ENCODE measurements around the gene GHR.

Gene GHR

DNA sequence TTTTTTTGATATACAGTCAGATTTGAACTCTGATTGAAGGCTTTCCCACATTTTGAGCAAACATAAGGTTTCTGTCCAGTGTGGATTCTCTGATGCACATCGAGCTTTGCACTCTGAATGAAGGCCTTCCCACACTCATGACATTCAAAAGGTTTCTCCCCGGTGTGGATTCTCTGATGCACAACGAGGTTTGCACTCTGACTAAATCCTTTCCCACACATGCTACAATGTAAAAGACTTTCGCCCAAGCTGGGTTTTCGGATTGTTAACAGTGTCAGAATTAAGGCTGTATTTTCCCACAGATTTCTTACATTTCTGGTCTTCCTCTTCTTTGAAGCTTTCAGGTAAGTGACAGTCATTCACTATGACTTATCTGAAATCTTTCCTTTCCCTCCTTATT is 44.3 kb downstream of the GHR start:
- no peak for DNase-seq

DNA sequence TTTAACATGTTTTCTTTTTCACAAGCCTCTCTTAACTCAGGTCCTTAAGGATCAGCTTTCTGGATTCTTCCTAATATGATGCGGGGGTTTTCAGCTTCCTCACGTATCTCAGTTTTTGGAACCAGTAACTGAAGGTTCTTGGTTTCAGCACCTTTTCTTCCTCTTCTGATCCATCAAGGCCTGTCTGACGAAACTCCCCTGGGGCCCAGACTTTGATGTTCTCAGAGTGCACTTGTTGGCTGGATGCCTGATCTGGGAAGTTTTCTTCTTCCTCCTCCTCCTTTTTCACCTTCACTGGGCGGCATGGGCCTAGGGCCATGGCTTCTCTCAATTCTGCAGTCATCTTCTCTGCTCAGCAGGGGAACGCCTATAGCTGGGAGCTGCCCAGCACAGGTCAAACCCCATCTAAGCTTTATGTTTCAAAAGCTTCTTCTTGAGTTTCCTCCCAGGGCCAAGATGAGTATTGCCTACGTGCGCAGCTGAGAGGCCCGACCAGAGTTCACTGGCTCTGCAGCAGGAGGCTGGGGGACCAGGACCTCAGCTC is 44.8 kb downstream of the GHR start:
- no peak for DNase-seq

DNA sequence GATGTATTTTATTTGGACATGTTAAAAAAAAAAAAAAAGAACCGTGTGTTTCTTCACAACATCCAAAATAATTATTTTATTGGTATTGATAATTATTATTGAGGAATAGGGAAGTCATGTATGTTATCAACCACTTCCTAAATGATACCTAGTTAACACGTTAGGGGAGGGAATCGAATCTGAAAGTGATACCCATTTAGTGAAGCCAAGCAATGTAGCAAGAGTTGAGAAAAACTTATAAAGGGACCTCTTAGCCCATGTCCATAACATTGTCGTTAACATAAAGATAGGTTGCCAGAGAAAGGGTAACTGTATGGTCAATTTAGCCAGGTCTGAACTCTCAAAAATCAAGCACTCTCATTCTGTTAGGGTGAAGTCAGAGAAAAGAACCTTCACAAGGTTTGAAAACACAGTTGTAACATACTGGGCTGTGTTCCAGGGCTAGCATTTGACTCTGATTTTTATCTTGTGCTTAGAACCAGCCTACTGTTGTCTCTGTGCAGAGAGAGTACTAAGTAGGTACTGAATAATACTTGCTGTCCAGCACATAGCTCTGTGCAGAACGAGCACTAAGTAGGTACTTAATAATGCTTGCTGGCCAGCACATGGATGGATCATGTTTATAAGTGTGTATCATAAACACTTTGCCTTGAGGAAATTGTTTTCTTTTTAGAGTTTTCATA is 60.4 kb downstream of the GHR start:
- DNase-seq = no peak

DNA sequence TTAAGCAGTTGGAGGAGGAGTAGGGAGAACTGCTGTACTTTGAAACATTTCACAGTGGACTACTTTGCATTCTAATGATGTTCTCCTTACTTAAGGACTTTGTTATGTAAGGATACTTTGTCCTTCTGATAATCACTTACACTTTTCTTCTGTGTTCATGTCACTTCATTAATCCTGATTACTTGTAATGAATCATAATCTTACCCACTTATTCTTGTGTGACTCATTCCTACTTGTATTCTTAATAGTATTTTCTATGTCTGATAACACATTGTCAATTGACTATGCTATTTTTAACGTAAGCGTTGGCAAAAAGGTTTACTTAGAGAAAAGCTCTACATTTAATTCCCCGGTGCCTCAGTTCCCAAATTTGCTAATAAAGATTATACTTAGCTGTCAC is 63.8 kb downstream of the GHR start:
- no peak for DNase-seq

DNA sequence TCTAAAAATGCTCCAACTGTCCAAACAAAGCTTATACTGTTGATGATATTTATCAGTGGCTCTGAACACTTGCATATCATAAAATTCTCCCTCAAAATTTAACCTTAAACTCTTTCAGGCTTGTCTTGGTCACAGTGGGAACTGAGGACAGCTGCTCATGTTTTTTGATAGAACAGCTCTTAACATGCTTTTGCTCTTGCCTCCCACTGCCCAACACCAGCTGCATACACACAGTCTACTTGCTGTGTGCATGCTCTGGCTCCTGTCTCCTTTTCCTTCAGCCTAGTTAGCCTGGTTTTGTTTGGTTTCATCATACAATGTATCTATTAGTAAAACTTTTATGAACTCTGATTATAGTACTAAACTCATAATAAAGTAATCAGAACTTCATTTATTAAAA is 64.6 kb downstream of the GHR start:
- no peak for DNase-seq

DNA sequence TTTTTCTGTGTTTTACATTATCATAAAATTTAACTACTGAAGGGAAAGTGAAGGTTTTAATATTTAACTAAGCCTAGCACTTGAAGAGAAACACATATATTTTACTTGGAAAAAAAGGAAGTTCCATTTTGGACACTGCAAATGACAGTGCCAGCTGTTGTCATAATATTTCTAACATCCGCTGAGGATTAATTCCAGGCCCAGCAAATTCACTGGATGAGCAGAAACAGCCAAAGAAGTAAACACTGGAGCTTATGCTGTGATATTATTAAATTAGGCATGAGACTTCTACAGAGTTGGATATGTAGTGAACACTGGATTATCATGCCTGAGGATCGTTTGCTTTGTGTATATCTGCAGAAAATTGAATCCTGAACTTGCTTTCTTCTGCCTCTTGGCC is 67.6 kb downstream of the GHR start:
- no peak for DNase-seq

DNA sequence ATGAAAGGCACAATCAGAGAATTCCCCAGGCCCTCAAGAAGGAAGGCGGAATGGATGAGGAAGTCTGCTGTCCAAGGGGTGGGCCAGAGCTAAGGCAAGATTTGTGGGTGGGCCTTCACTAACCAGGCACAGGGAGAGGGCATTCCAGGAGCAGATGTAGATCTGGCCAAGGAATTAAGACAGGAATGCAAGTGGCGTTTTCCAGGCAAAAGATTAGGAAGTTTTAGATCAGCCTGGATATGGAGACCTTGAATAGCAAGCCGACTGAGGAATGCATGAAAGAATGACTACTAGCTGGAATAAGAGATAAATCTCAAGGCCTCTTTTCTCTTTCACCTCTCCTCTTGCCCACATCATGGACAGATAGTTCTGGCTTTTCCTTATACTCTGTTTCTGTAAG is 68.5 kb downstream of the GHR start:
- no peak for DNase-seq

DNA sequence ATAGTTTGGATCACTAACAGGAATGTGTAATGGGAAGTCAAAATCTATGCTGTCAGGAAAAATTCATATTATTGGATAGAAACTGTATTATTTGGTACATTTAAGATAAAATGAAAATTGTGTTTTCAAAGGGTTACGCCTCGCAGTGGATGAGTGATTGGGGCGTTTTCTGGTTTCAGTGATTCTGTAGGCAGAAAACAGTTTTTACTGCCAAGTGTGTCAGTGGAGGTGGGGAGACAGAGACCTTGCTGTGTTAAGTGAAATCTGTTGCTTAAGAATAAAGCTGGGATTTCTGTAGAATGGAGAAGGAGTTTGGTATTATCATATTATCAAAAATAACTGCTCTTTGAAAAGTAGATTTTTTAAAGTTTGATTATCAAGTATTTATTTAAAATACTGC is 69.7 kb downstream of the GHR start:
- DNase-seq = no peak

DNA sequence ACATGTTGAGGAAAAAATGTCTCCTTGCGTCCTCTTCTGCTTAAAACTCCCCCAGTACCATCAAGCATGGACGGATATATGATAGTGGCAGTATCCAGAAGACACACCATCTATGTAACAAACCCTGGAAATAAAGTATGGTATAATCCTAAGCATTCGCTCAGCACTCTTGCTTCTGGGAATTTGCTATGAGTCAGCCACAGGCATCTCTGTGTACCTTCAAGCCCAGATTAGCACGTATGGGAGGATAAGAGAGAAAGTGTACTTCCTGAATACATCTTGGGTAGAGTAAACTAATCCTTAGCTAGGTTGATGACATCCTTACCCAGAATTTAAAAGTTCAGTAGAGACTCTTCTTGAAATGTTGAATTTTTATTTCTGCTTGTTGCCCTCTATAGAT is 71.2 kb downstream of the GHR start:
- no peak for DNase-seq

DNA sequence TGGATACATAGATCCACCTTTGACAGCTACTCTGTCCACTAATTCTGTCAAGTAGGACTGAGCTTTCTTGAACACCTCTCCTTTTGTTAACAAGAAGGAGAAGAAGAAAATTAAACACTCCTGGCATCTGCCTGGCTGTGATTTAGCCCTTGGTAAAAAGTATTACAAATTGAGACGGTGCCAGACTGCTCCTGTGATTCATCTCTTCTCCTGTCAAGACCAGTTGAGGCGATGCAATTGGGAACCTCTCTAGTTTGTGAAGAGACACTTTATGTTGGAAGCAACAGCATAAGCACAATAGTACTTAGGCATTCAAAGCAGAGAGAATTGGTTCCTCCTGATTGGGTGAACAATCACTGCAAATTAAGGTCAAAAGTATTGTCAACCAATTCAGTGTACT is 72.7 kb downstream of the GHR start:
- no peak for DNase-seq

DNA sequence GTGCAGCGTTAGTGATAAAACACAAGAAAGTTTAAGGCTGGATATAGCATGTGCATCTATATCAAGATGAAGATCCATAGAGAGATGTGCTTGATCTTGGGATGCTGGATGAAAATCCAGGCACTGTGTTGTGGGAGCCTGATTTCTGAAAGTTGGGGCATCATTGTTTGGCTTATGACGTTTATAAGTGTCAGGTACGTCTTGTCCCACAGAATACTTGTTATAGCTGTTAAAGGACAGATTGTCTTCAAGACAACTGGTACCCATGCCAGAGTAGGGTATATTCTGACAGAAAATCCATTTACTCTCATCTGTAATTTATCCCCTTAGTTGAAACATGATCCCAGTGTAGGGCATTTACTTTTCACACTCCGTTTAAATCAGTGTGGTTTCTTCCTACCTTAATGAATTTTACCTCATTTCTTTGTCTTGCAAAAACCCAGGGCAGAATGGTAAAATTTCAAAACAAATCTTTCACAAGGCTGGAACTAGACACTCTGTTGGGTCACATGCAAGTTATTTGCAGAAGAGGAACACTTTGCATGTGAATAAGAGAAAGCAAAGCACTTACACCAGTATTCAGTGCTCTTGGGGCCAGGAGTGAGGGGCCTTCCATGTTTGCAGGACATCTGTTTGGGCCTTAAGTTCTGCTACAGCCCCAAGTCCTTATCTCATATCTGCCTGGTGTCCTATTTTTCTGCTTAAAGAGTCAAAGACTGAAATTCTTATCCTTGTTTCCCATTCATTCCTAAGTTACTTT is 73.3 kb downstream of the GHR start:
- DNase-seq = no peak

DNA sequence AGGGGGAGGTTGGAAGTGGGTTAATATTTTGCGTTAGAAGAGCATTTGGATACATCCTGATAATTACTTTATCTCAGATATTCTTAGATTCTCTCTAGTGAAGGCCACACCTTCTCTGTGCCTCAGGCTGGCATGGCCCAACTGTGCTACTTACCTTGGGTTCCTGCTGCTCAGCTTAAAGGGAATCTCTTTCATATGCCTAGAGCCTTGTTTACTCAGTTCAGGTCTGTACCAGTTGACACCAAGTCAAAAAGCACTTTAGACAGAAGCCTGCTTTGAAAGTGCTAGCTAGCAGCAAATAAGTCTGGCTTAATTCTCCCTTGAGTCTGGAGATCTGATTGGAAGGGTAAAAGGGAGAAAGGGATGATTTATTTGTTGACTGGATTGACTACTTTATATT is 74.8 kb downstream of the GHR start:
- no peak for DNase-seq

DNA sequence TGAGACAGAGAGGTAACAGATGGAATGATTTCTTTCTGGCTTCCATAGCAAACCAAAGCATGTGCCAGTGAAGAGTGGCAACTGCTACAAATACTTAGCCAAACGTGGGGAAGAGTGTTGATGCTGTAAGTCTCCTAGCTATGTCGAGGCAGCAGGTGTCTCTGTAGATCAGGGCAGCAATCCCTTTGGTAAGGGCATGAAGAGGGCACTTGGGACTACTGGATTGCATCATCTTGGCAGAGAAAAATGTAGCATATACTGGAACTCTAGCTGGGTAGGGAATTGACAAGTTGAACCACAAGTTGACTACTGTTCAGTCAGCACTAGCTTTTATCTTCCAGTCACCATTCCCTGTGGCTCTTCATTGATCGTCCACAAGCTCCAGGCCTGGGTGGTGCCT is 75.8 kb downstream of the GHR start:
- DNase-seq = no peak

DNA sequence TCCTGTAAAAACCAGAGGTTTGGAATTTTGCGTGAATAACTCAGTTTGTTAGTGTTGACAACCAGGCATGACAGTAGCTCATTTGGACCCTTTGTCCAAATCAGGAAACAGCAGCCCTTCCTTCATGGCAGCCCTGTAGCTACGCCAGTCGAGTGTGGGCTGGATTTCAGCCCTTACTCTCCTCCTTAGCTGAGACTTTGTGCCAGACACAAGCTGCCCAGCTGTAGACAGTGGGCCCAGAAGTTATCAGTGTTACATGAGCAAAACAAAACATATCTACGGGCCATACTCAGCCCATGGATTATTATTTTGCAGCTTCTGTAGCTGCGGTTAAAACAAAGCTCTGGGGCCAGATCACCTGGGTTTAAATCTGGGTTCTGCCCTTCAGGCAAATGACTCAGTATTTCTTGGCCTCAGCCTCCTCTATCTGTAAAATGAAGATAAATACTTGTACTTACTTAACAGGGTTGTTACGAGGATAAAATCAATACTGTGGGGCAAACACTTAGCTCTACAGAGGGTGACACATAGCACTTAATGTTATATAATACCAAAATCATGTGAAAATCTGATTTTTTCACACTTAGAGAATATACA is 76.9 kb downstream of the GHR start:
- no peak for DNase-seq

DNA sequence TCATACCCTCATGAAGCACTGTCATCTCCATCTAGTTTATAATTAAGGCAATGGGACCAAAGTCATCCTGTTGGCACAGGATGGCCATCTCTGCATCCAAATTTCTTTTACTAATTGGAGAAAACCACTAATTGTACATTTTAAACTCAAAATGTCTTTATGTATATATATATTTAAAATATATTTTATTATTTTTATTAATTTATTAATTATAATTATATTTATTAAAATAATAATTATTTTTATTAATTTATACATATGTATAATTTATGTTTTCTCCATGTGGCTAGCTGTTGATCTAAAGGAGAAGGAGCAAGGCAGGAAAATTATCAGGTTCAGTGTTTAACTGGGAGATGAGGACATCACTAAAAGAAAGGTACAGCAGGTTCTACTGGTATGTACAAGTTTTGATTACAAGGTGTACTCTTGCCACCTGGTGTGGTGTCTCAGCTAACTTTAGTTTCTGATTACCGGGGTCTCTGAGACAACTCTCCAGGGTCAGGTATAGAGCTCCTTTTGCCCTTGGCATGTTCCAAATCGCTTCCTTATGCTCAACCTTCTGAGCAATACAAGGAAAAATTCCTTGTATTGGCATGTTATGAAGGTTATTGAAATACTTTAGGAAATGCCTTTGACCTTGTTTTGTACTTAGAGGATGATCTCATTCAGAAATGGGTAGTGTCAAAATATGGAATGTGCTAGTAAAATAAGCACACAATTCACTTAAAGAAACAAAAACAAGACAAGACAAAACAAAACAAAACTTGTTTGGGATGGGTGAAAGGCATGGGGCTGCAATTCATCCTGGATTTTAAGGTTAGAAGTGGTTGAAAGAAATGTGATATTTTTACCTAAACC is 79.6 kb downstream of the GHR start:
- no peak for DNase-seq

DNA sequence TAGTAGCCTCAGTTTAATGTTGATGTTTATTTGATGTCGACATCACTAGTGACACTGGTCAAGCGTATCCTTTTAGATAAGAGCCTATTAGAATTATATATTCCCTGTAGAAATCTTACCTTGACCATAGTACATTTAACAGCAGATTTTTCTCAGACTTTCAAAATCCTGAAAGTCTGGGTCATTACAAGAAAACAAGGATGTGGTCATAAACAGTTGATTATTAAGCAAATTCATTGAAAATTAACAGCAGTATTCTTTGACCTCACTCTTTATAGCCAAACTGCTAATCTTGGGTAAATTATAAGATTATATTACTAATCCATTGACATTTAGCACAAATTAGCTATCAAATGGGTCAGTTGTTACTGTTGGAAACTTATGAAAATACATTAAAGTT is 83.4 kb downstream of the GHR start:
- DNase-seq = no peak

DNA sequence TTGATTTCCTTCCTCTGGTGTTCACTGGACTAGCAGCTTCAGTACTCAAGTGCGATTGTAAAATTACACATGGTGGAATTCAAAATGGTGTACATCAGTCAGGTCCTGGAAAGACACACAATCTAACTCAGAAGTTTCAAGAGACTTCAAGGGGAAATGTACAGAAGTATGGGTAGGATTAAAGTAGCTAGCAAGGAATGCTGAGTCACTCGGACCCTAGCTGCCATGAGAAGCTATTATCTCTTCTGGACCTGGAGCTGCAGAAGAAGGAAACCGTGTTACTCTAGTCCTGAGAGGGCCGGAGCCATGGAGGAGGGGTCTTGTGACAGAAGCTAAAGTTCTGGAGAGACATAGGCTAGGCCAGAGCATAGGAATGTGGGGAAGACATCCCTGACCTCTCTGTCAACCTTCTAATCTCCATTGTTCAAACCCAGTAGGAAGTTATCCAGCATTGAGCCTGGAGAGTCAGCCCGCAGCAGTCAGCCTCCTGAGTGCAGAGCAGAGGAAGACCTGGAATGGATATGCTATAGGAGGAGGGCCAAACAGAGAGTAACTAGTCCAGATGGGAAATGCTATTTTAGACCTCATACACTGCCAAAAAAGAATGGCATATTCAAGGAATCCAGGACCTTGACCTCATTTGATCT is 84.3 kb downstream of the GHR start:
- no peak for DNase-seq

DNA sequence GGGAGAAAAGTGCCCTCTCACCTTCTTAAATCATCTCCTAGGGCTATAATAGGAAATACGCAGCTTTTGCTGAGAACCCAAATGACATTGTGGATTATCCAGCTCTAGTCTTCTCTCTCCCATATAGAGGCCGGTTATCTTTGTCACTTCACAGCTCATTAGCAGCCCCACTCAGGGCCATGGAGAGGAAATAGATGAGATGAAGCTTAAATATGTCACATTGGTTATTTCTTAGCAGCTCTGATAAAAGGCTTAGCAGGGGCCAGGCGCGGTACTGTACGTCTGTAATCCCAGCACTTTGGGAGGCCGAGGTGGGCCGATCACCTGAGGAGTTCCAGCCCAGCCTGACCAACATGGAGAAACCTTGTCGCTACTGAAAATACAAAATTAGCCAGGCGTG is 90.0 kb downstream of the GHR start:
- DNase-seq = no peak

DNA sequence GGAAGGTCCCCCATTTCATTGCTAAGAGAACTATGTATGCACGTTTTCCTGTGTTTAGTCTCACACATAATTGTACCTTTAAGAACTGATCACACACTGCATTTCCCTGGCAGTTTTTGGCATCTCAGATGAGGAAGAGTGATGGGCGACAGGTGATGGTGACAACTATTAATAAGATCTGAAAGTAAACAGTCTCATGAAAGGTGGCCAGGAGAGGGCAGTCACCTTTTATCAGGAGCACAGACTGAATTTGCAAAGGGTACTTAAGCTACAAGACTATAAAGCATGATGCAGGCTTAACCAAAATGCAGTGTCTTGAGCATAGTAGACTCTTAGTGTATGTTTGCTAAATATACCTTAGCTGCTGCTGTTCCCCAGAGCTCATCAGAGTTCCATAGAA is 91.5 kb downstream of the GHR start:
- DNase-seq = no peak

DNA sequence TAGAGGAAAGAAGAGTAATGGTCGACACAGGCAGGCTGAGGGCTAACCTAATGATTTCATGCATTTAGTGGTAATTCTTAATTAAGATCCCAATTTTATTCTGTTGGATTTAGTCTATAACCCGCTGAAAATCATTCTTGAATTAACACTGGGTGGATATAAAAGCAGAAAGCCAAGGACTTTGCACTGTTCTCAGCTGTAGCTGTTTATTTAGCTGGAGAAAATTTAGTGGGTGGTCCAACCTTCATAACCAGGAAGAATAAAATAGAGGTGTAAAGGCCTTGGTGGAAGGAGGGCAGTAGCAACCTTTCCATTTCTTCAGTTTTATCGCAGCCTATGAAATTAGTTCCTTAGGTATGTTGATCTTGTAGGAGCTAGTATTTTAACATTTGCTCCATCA is 92.3 kb downstream of the GHR start:
- DNase-seq = no peak

DNA sequence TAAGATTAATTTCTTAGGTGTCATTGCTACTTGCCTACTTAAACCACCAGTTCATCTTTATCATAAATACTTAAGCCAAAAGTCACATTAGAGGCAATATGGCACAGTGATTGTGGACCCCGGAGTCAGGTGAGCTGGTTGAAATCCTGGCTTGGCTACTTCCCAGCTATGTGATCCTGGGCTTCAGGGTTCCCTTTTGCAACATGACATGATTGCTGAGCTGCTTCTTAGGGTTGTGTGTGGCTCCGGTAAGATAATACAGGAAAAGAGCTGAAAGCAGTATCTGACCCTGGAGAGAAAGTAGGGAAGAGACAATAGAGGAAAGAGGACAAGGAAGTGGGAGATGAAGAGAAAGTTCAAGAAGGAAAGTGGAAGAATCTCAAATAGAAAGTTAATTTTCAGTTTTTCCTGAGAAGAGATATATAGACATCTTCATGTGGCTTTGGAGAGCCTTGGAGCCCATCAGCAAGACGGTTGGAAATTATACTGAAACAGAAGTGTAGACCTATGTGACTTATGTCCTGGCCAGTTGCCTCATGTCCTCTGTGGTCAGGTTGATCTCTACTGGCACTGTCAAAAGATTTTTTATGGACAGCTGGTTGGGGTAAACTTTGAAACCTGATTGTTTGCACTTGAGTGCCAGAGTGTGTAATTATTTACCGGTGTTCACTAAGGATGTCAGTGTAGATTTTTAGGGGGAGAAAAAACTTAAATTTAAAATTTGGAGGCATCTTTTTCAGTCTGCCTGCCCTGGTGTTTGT is 93.2 kb downstream of the GHR start:
- DNase-seq = no peak

DNA sequence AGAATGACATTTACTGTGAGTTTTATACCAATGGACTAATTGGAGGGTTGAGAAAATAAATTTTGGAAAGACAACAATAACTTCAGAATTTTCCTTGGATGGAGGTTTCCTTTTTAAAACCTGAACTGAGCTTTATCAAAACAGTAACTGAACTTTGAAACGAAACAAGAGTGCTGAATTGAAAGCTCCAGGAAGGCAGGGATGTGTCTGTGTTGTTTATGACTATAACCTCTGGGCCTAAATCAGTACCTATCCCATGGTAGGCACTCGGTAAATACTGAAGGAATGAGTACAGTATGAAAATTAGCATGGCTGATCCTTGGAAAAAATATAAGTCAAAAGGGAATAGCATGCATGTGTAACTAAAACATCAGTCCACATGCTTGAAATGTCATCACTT is 93.9 kb downstream of the GHR start:
- no peak for DNase-seq
